HAP-1 (cell line): ENCODE data around the gene IL10.
"Not testable (repeated sequence)": the region's sequence is repeated elsewhere in the genome, so short reads cannot be mapped to it uniquely, and the experiment has no call there.

Experiments
- DNase-seq, 2 experiments: peaks; one replicate each; pipeline ENCODE4 v3.0.0-alpha.2; 2016 to 2020; ENCODE audit warnings: low spot score in 2 of 2
- H3K27me3 ChIP-seq: fragments of 250-450 bp; sonication (Bioruptor Pico); 2 replicates; pipeline ENCODE4 v1.5.1; 2020; ENCODE audit warnings: low read depth, mild to moderate bottlenecking, moderate library complexity
- H3K36me3 ChIP-seq: fragments of 250-450 bp; sonication (Bioruptor Pico); replicated peaks from 2 replicates; pipeline ENCODE4 v1.5.1; 2020; ENCODE audit warnings: mild to moderate bottlenecking
- H3K4me1 ChIP-seq: fragments of 250-450 bp; sonication (Bioruptor Pico); 2 replicates; pipeline ENCODE4 v1.5.1; 2020; ENCODE audit warnings: mild to moderate bottlenecking
- H3K4me3 ChIP-seq: fragments of 250-450 bp; sonication (Bioruptor Pico); 2 replicates; pipeline ENCODE4 v1.5.1; 2020; ENCODE audit warnings: mild to moderate bottlenecking, moderate library complexity
- H3K9me3 ChIP-seq: fragments of 250-450 bp; sonication (Bioruptor Pico); 2 replicates; pipeline ENCODE4 v1.5.1; 2020; ENCODE audit warnings: mild to moderate bottlenecking, moderate library complexity
- in situ Hi-C: fragments of 300-500 bp; cut with MboI; formaldehyde crosslinking; loops from 3 replicates; pipeline ENCODE4 v1.14.3; 2020; ENCODE audit warnings: low sequenced_read_pairs, inconsistent platforms, mixed read lengths

Gene IL10

DNA sequence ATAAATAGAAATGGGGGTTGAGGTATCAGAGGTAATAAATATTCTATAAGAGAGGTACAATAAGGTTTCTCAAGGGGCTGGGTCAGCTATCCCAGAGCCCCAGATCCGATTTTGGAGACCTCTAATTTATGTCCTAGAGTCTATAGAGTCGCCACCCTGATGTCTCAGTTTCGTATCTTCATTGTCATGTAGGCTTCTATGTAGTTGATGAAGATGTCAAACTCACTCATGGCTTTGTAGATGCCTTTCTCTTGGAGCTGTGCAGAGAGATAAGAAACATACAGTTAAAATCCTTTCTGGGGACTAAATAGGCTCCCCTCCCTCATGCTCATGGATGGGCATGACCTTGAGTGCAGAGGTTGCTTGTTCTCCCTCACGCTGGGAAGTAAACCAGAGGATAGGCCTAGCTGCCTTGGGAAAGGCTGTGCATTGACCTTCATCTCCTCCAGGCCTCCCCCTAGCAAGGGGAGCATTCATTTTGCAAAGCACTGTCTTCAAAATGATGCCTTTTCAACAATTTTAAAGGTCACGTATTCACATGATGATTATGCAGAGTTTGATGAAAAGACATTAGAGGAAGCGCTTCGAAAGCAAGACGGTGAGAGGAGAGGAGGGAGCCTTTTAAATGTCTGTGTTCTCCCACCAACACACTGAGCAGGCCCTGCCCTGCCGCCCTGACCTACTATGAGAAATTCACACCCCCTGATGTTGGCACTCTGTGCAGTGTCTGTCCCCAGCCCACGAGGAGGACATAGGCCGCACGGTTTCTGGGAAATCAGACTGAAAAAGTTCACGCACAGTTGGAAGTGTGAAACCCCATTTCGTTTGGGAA lies 3.6 kb downstream of the IL10 start:
- Histone ChIP-seq H3K4me1 (no peaks in the 10 kb centered on the region), H3K4me3 (no peak overlapping the region), H3K36me3 (no peaks in the 10 kb centered on the region), H3K27me3 (peaks cover 5% of the 10 kb centered on the region; the same call in 1 of the 2 replicates), H3K9me3 (no peaks in the 10 kb centered on the region)
- in situ Hi-C loops = no loop called here
- DNase-seq = no peak

GRCh38 chr1:206766251-206766856 lies 5.9 kb downstream of the IL10 start:
- Histone ChIP-seq H3K9me3 (no peaks in the 10 kb centered on the region), H3K4me3 (no peak overlapping the region), H3K27me3 (peaks cover 5% of the 10 kb centered on the region; the same call in 1 of the 2 replicates), H3K4me1 (no peaks in the 10 kb centered on the region), H3K36me3 (no peaks in the 10 kb centered on the region)
- no peak for DNase-seq
- in situ Hi-C loops = no loop called here

GRCh38 chr1:206765771-206766170 lies 6.5 kb downstream of the IL10 start:
- H3K4me3 ChIP-seq, DNase-seq, H3K36me3 ChIP-seq, in situ Hi-C loops, H3K4me1 ChIP-seq, H3K27me3 ChIP-seq, H3K9me3 ChIP-seq: not testable (repeated sequence)

DNA sequence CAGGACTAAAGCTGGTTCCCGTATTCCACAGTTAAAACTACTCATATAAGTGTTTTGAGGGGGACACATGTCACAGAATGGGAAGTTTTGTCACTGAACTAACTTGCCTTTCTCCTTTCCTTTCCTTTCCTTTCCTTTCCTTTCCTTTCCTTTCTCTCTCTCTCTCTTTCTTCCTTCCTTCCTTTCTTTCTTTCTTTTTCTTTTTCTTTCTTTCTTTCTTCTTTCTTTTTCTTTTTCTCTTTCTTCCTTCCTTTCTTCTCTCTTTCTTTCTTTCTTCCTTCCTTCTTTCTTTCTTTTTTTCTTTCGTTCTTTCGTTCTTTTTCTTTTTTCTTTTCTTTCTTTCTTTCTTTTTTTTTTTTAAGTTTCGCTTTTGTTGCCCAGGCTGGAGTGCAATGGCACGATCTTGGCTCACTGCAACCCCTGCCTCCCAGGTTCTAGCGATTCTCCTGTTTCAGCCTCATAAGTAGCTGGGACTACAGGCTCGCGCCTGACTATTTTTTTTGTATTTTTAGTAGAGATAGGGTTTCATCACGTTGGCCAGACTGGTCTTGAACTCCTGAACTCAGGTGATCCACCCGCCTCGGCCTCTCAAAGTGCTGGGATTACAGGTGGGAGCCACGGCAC lies 9.4 kb downstream of the IL10 start:
- H3K9me3 ChIP-seq, H3K4me3 ChIP-seq, H3K27me3 ChIP-seq, H3K36me3 ChIP-seq, H3K4me1 ChIP-seq, in situ Hi-C loops, DNase-seq: not testable (repeated sequence)

- in situ Hi-C loops = no loop called here
- no peaks in the 10 kb centered on the region for H3K36me3 ChIP-seq
- no peaks in the 10 kb centered on the region for H3K4me1 ChIP-seq
- peaks cover 5% of the 10 kb centered on the region; the same call in 1 of the 2 replicates for H3K27me3 ChIP-seq
- H3K4me3 ChIP-seq = no peak overlapping the region
- no peak for DNase-seq
- H3K9me3 ChIP-seq = no peaks in the 10 kb centered on the region
These were observed 11.0 kb downstream of the IL10 start for GRCh38 chr1:206761159-206761768.

DNA sequence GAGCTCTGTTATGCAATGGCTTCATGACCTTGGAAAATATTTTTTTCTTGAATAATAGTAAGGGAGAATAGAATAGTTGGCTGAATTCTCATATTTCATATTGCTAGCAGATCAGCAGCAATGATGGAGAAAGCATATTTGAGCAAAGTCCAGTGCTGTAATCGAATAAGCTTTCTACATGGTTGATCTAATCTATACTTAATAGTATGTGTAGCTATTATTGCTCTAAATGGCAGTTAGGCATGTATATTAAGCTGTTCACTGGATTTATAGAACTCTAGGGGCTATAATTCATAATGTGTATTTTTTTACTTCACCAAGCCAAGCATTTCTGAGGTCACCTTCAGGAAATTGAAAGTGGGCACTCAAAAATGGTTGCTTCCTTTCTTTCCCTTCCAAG lies 11.7 kb downstream of the IL10 start:
- peaks cover 8% of the 10 kb centered on the region; the same call in 1 of the 2 replicates for H3K27me3 ChIP-seq
- no peaks in the 10 kb centered on the region for H3K9me3 ChIP-seq
- H3K4me3 ChIP-seq = no peak overlapping the region
- DNase-seq = no peak
- no peaks in the 10 kb centered on the region for H3K4me1 ChIP-seq
- H3K36me3 ChIP-seq = no peaks in the 10 kb centered on the region
- in situ Hi-C loops = no loop called here

GRCh38 chr1:206757524-206758266 lies 14.6 kb downstream of the IL10 start:
- Histone ChIP-seq H3K27me3 (peaks cover 8% of the 10 kb centered on the region; the same call in 1 of the 2 replicates), H3K4me1 (no peaks in the 10 kb centered on the region), H3K36me3 (no peaks in the 10 kb centered on the region), H3K9me3 (no peaks in the 10 kb centered on the region), H3K4me3 (no peak overlapping the region)
- DNase-seq = no peak
- in situ Hi-C loops = no loop called here

- Histone ChIP-seq H3K4me3 (no peak overlapping the region), H3K27me3 (peaks cover 18% of the 10 kb centered on the region; the same call in 1 of the 2 replicates), H3K9me3 (no peaks in the 10 kb centered on the region), H3K4me1 (no peaks in the 10 kb centered on the region), H3K36me3 (no peaks in the 10 kb centered on the region)
- in situ Hi-C loops = no loop called here
- DNase-seq = no peak
These were observed 18.3 kb downstream of the IL10 start for GRCh38 chr1:206754011-206754410.

DNA sequence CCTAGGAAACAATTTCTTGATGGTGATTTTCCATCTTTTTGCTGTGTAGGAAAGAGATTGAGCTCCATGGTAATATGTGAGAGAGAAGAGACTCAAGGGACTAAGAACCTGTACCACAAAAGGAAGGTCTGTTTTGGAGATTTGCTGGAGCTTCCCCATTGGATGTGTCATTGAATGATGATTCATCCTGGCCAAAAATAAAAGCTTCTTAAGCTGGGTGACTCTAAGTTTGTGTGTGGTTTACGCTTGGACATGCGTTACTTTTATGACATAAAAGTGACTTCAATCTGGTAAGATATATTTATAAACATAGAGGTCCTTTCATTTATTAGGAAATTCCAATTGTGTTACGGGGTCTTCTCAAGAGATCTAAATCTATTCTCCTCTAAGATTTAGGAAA lies 19.2 kb downstream of the IL10 start:
- H3K9me3 ChIP-seq = no peaks in the 10 kb centered on the region
- H3K4me3 ChIP-seq = no peak overlapping the region
- H3K27me3 ChIP-seq = peaks cover 18% of the 10 kb centered on the region; the same call in 1 of the 2 replicates
- H3K4me1 ChIP-seq = no peaks in the 10 kb centered on the region
- DNase-seq = no peak
- in situ Hi-C loops = no loop called here
- H3K36me3 ChIP-seq = no peaks in the 10 kb centered on the region

DNA sequence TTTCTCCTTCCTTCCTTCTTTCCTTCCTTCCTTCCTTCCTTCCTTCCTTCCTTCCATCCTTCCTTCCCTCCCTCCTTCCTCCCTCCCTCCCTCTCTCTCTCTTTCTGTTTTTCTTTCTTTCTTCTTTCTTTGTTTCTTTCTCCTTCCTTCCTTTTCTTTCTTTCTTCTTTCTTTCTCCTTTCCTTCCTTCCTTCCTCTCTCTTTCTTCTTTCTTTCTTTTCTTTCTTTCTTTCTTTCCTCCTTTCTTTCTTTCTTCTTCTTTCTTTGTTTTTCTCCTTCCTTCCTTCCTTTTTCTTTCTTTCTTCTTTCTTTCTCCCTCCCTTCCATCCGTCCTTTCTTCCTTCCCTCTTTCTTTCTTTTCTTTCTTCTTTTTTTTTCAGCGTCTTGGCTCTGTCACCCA lies 19.8 kb downstream of the IL10 start:
- Histone ChIP-seq H3K4me3 (no peak overlapping the region), H3K4me1 (no peaks in the 10 kb centered on the region), H3K27me3 (peaks cover 15% of the 10 kb centered on the region; the same call in 1 of the 2 replicates), H3K9me3 (no peaks in the 10 kb centered on the region), H3K36me3 (no peaks in the 10 kb centered on the region)
- in situ Hi-C loops = no loop called here
- DNase-seq = no peak

DNA sequence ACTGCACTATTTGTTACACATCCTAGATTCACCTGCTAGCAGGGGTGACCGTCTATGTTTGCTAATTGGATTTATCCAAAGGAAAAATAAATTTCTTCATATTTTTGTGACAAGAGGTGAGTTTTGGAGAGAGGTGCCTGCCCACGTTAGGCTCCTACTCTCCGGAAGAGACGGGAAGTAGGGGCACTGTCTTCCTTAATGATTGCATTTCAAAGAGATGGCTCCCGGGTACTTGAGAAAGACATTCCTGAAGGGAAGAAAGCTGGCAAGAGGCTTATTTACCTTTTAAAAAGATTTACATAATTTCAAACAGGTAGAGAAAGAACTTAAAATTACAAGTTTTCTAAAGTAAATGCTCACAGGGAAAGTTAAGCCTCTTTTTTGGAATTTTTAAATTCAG lies 20.4 kb downstream of the IL10 start:
- Histone ChIP-seq H3K27me3 (peaks cover 13% of the 10 kb centered on the region; the same call in 1 of the 2 replicates), H3K36me3 (no peaks in the 10 kb centered on the region), H3K4me1 (no peaks in the 10 kb centered on the region), H3K4me3 (no peak overlapping the region), H3K9me3 (no peaks in the 10 kb centered on the region)
- in situ Hi-C loops = no loop called here
- no peak for DNase-seq

DNA sequence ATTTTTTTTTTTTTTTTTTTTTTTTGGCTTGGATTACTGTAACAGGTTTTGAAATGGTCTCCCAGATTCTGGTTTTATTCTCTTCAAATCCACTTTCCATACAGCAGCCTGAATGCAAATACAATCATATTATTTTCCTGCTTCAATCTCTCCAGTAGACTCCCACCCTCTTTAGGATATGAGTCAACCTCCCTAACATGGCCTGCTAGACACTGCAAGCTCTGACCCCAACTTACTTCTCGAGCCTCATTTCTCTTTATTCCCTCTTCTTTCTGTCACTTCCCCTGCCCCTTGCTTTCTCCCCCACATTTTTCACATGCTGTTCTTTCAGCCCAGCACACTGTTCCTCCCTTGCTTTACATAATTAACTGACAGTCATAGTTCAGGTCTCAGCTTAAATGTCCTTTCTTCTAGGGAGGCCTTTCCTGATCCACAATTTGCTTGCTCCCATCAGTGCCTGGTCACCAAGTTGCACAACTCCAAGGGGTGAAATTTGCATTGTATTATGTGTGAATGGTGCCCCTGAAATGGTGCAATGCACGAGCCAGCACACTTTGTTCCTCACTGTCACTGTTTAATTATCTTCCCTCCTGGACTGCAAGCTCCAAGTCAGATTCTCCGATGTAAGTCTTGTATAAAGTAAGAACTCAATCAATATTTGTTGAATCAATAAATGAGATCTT lies 23.8 kb downstream of the IL10 start:
- peaks cover 10% of the 10 kb centered on the region; the same call in 1 of the 2 replicates for H3K27me3 ChIP-seq
- in situ Hi-C loops = loop anchor here (10.0 to 25.0 kb wide), 2 partner anchors 56 to 739 kb away; partner anchors contain the start of gene CR1

More for the DNA sequence above, 23.8 kb downstream of the IL10 start:
- no peaks in the 10 kb centered on the region for H3K36me3 ChIP-seq
- no peak overlapping the region for H3K4me3 ChIP-seq
- no peak for DNase-seq
- H3K9me3 ChIP-seq = no peaks in the 10 kb centered on the region
- H3K4me1 ChIP-seq = no peaks in the 10 kb centered on the region
